H1 (cell line): ENCODE results near the gene MRPS35.

ENCODE experiments used
- ATF3 ChIP-seq: IDR thresholded peaks from 2 replicates; pipeline ENCODE4 v1.6.1; 2011; ENCODE audit warnings: low read depth, mild to moderate bottlenecking, low read length; ENCODE audit not compliant: insufficient read depth
- CEBPB ChIP-seq: IDR thresholded peaks from 2 replicates; pipeline ENCODE4 v1.6.1; 2012; ENCODE audit warnings: low read depth, low read length
- CTCF ChIP-seq, 3 experiments: IDR thresholded peaks; 1 replicate in 2 of 3; 2 replicates in 1 of 3; pipeline versions ENCODE4 v1.5.1 to v1.6.1; 2011; ENCODE audit warnings: low read length in 3 of 3, mild to moderate bottlenecking in 3 of 3, inconsistent platforms in 2 of 3, low read depth in 1 of 3, moderate library complexity in 1 of 3; ENCODE audit not compliant: insufficient read depth in 1 of 3; ENCODE audit errors: control extremely low read depth in 1 of 3
- EP300 ChIP-seq, 2 experiments: IDR thresholded peaks; 1 replicate in 1 of 2; 2 replicates in 1 of 2; pipeline ENCODE4 v1.6.1; 2011 to 2012; ENCODE audit warnings: low read depth in 2 of 2, low read length in 2 of 2, mild to moderate bottlenecking in 2 of 2, borderline replicate concordance in 1 of 2, inconsistent platforms in 1 of 2, moderate library complexity in 1 of 2
- HDAC2 ChIP-seq, 2 experiments: fragments of 300-600 bp in 1 of 2; sonication (generic) in 1 of 2; IDR thresholded peaks; 2 replicates each; pipeline ENCODE4 v1.6.1; 2011 to 2012; ENCODE audit warnings: low read depth in 2 of 2, low read length in 2 of 2, mild to moderate bottlenecking in 2 of 2, moderate library complexity in 2 of 2, borderline replicate concordance in 1 of 2, inconsistent platforms in 1 of 2
- HDAC6 ChIP-seq: IDR thresholded peaks from one replicate; pipeline ENCODE4 v1.7.1; 2012; ENCODE audit warnings: low read depth, mild to moderate bottlenecking, inconsistent platforms, low read length, moderate library complexity
- KDM1A ChIP-seq: fragments of 200-600, 300-600 bp; sonication (generic); IDR thresholded peaks from 2 replicates; pipeline ENCODE4 v1.7.1; 2016; ENCODE audit warnings: mild to moderate bottlenecking, low read length, borderline replicate concordance
- KDM5A ChIP-seq: fragments of 200-600 bp; IDR thresholded peaks from 2 replicates; pipeline ENCODE4 v1.7.1; 2012; ENCODE audit warnings: mild to moderate bottlenecking, low read length, inconsistent platforms, mixed read lengths
- POLR2A ChIP-seq, 2 experiments: IDR thresholded peaks; 1 replicate in 1 of 2; 2 replicates in 1 of 2; pipeline ENCODE4 v1.6.1; 2011; ENCODE audit warnings: low read depth in 2 of 2, low read length in 2 of 2, mild to moderate bottlenecking in 2 of 2; ENCODE audit errors: control extremely low read depth in 1 of 2
- RFX5 ChIP-seq: IDR thresholded peaks from 2 replicates; pipeline ENCODE4 v1.6.1; 2011; ENCODE audit warnings: low read depth, low read length, improper control_type of control experiment, borderline replicate concordance
- SRF ChIP-seq: IDR thresholded peaks from 2 replicates; pipeline ENCODE4 v1.6.1; 2011; ENCODE audit warnings: mild to moderate bottlenecking, low read depth, low read length, moderate library complexity
- SUZ12 ChIP-seq: fragments of 200-600 bp; sonication (generic); IDR thresholded peaks from 2 replicates; pipeline ENCODE4 v1.6.1; 2012; ENCODE audit warnings: mild to moderate bottlenecking, inconsistent platforms, low read length, moderate library complexity, mixed read lengths
- TBP ChIP-seq: IDR thresholded peaks from 2 replicates; pipeline ENCODE4 v1.6.1; 2011; ENCODE audit warnings: low read depth, low read length, improper control_type of control experiment

- TF ChIP-seq CTCF (IDR thresholded peaks at IDR 0.05; ENCODE audit: control extremely low read depth in 1 of 3, insufficient read depth in 1 of 3, low read depth in 1 of 3, low read length in 3 of 3) (no peak), ATF3 (no peak), KDM5A (no peak), POLR2A (IDR thresholded peaks at IDR 0.05; ENCODE audit: control extremely low read depth in 1 of 2, low read depth in 2 of 2, low read length in 2 of 2) (peak in 1 of 2 experiments; percentile 58; a peak in 1 of 3 replicates), RFX5 (no peak), TBP (no peak), KDM1A (no peak), HDAC2 (IDR thresholded peaks at IDR 0.05; ENCODE audit: borderline replicate concordance in 1 of 2, low read depth in 2 of 2, low read length in 2 of 2) (no peak), CEBPB (no peak), HDAC6 (no peak), SUZ12 (no peak), EP300 (IDR thresholded peaks at IDR 0.05; ENCODE audit: borderline replicate concordance in 1 of 2, low read depth in 2 of 2, low read length in 2 of 2) (no peak), SRF (no peak)
Observed at GRCh38 chr12:27779416-27779919, 68.8 kb downstream of the MRPS35 start.
